ENCODE data around the gene SPARCL1.

DNA sequence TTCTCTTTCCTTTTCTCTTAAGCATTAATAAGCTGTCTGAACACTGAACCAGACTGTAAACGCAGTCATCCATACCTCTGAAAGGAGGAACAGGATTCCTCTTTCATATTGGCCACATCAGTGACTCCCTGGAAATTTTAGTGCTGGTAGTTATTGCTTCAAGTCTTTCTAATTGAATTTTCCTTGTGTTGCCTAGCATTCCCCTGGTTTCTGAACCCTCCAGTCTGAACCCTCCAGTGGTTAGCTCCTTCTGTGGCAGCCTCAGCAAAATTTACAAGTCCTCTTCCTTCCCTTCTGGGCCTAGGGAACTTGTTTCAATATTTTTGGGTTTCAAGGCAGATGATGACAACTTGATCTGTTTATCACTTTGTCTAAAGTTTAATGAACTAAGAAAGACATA, 7.9 kb downstream of the SPARCL1 start:
- TF ChIP-seq EP300 (IDR thresholded peaks at IDR 0.05; ENCODE audit: borderline replicate concordance in 1 of 2, control insufficient read depth in 1 of 2, low read depth in 2 of 2, low read length in 2 of 2) (no peak), IKZF1 (conservative IDR thresholded peaks at IDR 0.05) (no peak), TAF1 (IDR thresholded peaks at IDR 0.05; ENCODE audit: borderline replicate concordance, low read depth, low read length) (no peak)

Data from GM12878 (cell line).